Activated naive CD8-positive, alpha-beta T cell treated with anti-CD3 and anti-CD28 coated beads, Interleukin-2, amount 50 U/mL, for 16 hours (primary cell): Measurements from ENCODE around the gene RBBP9.
"Not testable (repeated sequence)": the region's sequence is repeated elsewhere in the genome, so short reads cannot be mapped to it uniquely, and the experiment has no call there.

Experiments used
- DNase-seq: peaks from one replicate; pipeline ENCODE4 v3.0.0-alpha.2; 2020; ENCODE audit warnings: low read depth, low spot score

The RBBP9 gene

GRCh38 chr20:18504479-18505060, 7.5 kb upstream of the RBBP9 start:
- DNase-seq, result no peak

GRCh38 chr20:18501672-18502071, 4.6 kb upstream of the RBBP9 start:
- DNase-seq, result not testable (repeated sequence)

DNA sequence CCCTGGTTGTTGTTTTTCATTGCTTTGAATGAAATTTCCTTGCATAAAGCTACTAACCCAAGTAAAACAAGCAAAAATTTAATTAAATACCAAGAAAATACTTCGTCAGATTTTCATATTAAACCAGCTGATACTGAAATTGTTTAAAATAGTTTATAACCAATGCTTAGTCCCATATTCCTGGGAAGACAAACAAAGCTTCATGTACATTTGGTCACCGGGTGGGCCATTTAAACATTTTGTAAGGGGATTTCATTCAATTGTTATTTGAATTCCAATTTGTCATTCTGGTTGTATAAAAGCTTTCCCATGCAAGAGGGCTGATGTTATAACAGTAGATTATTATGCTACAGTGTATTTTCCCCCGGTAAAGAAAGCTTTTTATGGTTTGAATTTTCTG, 578 bp upstream of the RBBP9 start:
- DNase-seq, result no peak

- DNase-seq, result no peak
Measured at GRCh38 chr20:18496042-18496441, 983 bp downstream of the RBBP9 start.

GRCh38 chr20:18488301-18488700, 8.7 kb downstream of the RBBP9 start:
- DNase-seq, result no peak

DNA sequence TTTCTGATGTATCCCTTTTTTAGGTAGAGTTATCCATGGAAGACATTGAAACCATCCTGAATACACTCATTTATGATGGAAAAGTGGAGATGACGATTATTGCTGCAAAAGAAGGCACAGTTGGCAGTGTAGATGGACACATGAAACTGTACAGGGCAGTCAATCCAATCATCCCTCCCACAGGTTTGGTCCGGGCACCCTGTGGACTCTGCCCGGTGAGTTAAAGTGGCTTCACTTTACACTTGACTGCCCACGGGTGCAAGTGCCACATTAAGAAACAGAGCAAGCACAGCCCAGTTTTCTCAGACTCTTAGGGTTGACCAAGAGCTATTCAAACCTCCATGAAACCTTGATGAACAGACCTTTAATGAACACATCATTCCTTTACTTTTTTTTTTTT, 15.4 kb downstream of the RBBP9 start:
- DNase-seq, result no peak

DNA sequence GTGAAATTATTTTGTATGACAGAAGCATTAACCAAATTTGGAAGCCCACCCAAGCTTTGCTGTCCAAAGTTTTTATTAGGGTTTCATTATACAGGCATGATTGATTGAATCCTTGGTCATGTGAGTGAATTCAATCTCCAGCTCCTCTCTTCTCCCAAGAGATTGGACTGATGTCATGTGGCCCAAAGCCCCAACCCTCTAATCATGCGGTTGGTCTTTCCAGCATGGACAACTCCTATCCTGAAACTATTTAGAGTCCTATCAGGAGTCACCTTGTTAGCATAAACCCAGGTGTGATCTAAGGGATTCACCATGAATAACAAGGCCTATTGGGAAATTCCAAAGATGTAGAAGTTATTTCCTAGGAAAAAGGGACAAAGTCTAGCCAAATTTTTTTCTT, 19.2 kb downstream of the RBBP9 start:
- no peak for DNase-seq

- DNase-seq, result no peak
Measured at GRCh38 chr20:18477218-18477617, 19.8 kb downstream of the RBBP9 start.

GRCh38 chr20:18466894-18467730, 29.9 kb downstream of the RBBP9 start, which contains the start of the genes DZANK1 and POLR3F:
Gene DZANK1 (minus strand): TSS chr20:18467030. CDS start chr20:18465358, 1,672 bp downstream.
Gene POLR3F (plus strand): TSS chr20:18467390. CDS start chr20:18467507, 117 bp downstream.
- DNase-seq, result peak; percentile 82

- DNase-seq, result no peak
Measured at GRCh38 chr20:18466574-18466893, 30.5 kb downstream of the RBBP9 start.

- DNase-seq, result no peak
Measured at GRCh38 chr20:18465536-18466200, 31.4 kb downstream of the RBBP9 start.

- DNase-seq, result no peak
Measured at GRCh38 chr20:18456600-18456999, 40.4 kb downstream of the RBBP9 start.

GRCh38 chr20:18443886-18444285, 53.1 kb downstream of the RBBP9 start:
- DNase-seq, result no peak

- no peak for DNase-seq
Measured at GRCh38 chr20:18440403-18440802, 56.6 kb downstream of the RBBP9 start.

DNA sequence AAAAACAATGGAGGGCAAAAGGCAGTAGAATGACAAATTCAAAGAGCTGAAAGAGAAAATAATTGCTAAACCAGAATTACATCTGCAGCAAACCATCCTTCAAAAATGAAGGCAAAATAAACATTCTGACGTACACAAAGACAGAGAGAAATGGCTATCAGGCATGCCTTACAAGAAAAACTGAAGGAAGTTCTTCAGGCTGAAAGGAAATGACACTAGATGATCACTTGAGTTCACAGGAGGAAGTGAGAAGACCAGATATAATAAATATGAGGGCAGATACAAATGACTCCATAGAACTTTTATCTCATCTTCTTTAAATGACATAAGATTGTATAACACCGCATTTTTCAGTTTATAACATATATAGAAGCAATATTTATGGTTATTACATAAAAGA, 60.2 kb downstream of the RBBP9 start:
- DNase-seq, result no peak
